H1 (cell line): ENCODE measurements around the gene MACROD2. TPM values are rescaled to one million over a fixed set of nuclear protein-coding genes. Genes with fewer than 3 reads are reported as not detected.

Experiments used
- FOSL1 ChIP-seq: IDR thresholded peaks from 2 replicates; pipeline ENCODE4 v1.6.1; 2011; ENCODE audit warnings: mild to moderate bottlenecking, low read depth, low read length, moderate library complexity; ENCODE audit not compliant: insufficient read depth
- HDAC2 ChIP-seq, 2 experiments: fragments of 300-600 bp in 1 of 2; sonication (generic) in 1 of 2; IDR thresholded peaks; 2 replicates each; pipeline ENCODE4 v1.6.1; 2011 to 2012; ENCODE audit warnings: low read depth in 2 of 2, low read length in 2 of 2, mild to moderate bottlenecking in 2 of 2, moderate library complexity in 2 of 2, borderline replicate concordance in 1 of 2, inconsistent platforms in 1 of 2
- JUN ChIP-seq: IDR thresholded peaks from 2 replicates; pipeline ENCODE4 v1.6.1; 2011; ENCODE audit warnings: low read depth, mild to moderate bottlenecking, improper control_type of control experiment, low read length
- KDM1A ChIP-seq: fragments of 200-600, 300-600 bp; sonication (generic); IDR thresholded peaks from 2 replicates; pipeline ENCODE4 v1.7.1; 2016; ENCODE audit warnings: mild to moderate bottlenecking, low read length, borderline replicate concordance
- TAF7 ChIP-seq: optimal IDR thresholded peaks from 2 replicates; pipeline ENCODE3; 2011; ENCODE audit warnings: low read depth, mild to moderate bottlenecking, inconsistent platforms, low read length, moderate library complexity, borderline replicate concordance
- polyA plus RNA-seq, 7 experiments: library from polyadenylated mRNA; depleted of rRNA in 3 of 7; stranded (reverse) in 5 of 7; unstranded in 2 of 7; fragments of >200 nt in 5 of 7; fragments of 200-250 nt in 2 of 7; gene quantifications; 1 replicate in 5 of 7; 2 replicates in 1 of 7; 4 replicates in 1 of 7; pipeline versions ENCODE4 v1.2.1 to v1.2.3, GENCODE V29; 2011 to 2013; ENCODE audit warnings: missing spikeins in 2 of 7, mixed read lengths in 2 of 7
- total RNA-seq: library from RNA; stranded (reverse); fragmentation: NEBNext Ultra II Directional; extraction: Animal tissue kit (Norgen Biotek cat#: 25700); gene quantifications from 2 replicates; pipeline ENCODE4 v1.2.1, GENCODE V29; 2021

Gene MACROD2
- total and polyA plus RNA-seq, 2 of the 8 experiments (the other 6 are each of a cell fraction or from before 2014, with no cell fraction given) = 0.70 to 3.9 TPM

DNA sequence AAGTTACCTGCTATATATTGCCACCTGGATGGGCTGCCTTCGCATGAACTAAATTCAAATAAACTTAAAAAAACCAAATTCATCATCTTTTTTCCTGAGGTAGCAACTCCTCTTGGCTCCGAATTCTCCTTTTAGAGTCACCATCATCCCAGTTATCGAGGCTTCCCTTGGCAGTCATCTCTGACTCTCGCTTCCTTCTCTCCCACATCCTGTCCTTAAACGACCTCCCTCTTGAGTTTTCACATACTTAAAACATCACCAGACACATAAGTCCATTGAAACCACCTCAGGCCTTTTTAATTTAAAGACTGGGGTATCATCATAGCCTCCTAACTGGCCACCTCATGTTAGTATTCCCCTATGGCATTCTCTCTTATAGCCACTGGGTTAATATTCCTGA, 638.2 kb downstream of the MACROD2 start (continued):
- TF ChIP-seq HDAC2 (IDR thresholded peaks at IDR 0.05; ENCODE audit: borderline replicate concordance in 1 of 2, low read depth in 2 of 2, low read length in 2 of 2) = no peak
- no peak for TF ChIP-seq TAF7
- TF ChIP-seq JUN = no peak
- TF ChIP-seq FOSL1 = no peak
- no peak for TF ChIP-seq KDM1A
